Spleen (tissue), 11 donors: ENCODE results near the gene MRPL51. TPM values are rescaled to one million over a fixed set of nuclear protein-coding genes. Genes with fewer than 3 reads are reported as not detected.
"Not testable (repeated sequence)": the region's sequence is repeated elsewhere in the genome, so short reads cannot be mapped to it uniquely, and the experiment has no call there.

Experiments used
- DNase-seq: peaks from one replicate; pipeline ENCODE4 v3.0.0-alpha.2; 2020
- H3K27ac ChIP-seq, 8 donors: fragments of 200-600 bp; sonication (generic) in 7 of 8; 1 replicate in 4 of 8; 2 replicates in 4 of 8; pipeline versions ENCODE4 v1.5.0 to v1.8.0; 2016 to 2021; ENCODE audit warnings: inconsistent platforms in 4 of 8, mild to moderate bottlenecking in 4 of 8, moderate library complexity in 1 of 8
- H3K27me3 ChIP-seq, 7 donors: fragments of 200-600 bp; sonication (generic) in 6 of 7; replicated peaks in 1 of 7; 1 replicate in 4 of 7; 2 replicates in 3 of 7; pipeline versions ENCODE4 v1.5.0 to v1.8.0; 2016 to 2021; ENCODE audit warnings: inconsistent platforms in 3 of 7, mild to moderate bottlenecking in 1 of 7
- H3K36me3 ChIP-seq, 6 donors: fragments of 200-600 bp; sonication (generic) in 5 of 6; 1 replicate in 4 of 6; 2 replicates in 2 of 6; pipeline versions ENCODE4 v1.5.0 to v1.8.0; 2016 to 2021; ENCODE audit warnings: inconsistent platforms in 2 of 6
- H3K4me1 ChIP-seq, 6 donors: fragments of 200-600 bp; sonication (generic) in 5 of 6; 1 replicate in 3 of 6; 2 replicates in 3 of 6; pipeline versions ENCODE4 v1.5.0 to v1.8.0; 2016 to 2021; ENCODE audit warnings: inconsistent platforms in 3 of 6
- H3K4me3 ChIP-seq, 8 donors: fragments of 200-600 bp; sonication (generic) in 7 of 8; 1 replicate in 4 of 8; 2 replicates in 4 of 8; pipeline versions ENCODE4 v1.5.0 to v1.8.0; 2016 to 2021; ENCODE audit warnings: inconsistent platforms in 4 of 8, mild to moderate bottlenecking in 4 of 8, moderate library complexity in 2 of 8
- H3K9me3 ChIP-seq, 8 donors: fragments of 200-600 bp; sonication (generic) in 7 of 8; 1 replicate in 4 of 8; 2 replicates in 4 of 8; pipeline versions ENCODE4 v1.5.0 to v1.8.0; 2016 to 2021; ENCODE audit warnings: inconsistent platforms in 4 of 8
- POLR2A ChIP-seq, 3 donors: fragments of 450-650 bp; IDR thresholded peaks; one replicate each; pipeline ENCODE4 v1.5.1; 2017; ENCODE audit warnings: antibody characterized with exemption in 3 of 3, mild to moderate bottlenecking in 1 of 3
- POLR2AphosphoS5 ChIP-seq, 3 donors: sonication (generic); formaldehyde crosslinking; IDR thresholded peaks; one replicate each; pipeline ENCODE4 v1.5.1; 2017; ENCODE audit warnings: antibody characterized with exemption in 3 of 3
- WGBS, 5 donors: extraction: QIAGEN DNeasy Blood & Tissue Kit in 3 of 5; methylation state at CpG; one replicate each; pipeline versions ENCODE4 v1.1.5 to v1.1.7; 2013 to 2018; 5-methylcytosine and 5-hydroxymethylcytosine counted together
- intact Hi-C: fragments of 100-400 bp; cut with DNase I; formaldehyde crosslinking; loops from one replicate; pipeline ENCODE4 v1.15.0; 2023; ENCODE audit warnings: low total_unique reads
- polyA plus RNA-seq, 3 donors: library from polyadenylated mRNA; stranded (reverse); fragments of 200-250 nt; gene quantifications; one replicate each; pipeline ENCODE4 v1.2.1, GENCODE V29; 2013
- total RNA-seq, 7 donors: library from RNA; depleted of rRNA in 3 of 7; stranded (reverse); fragments of >200 nt in 3 of 7; fragmentation: NEBNext Ultra II Directional in 4 of 7; extraction: Animal tissue kit (Norgen Biotek cat#: 25700) in 4 of 7; gene quantifications; one replicate each; pipeline versions ENCODE4 v1.1.0 to v1.2.1, GENCODE V29; 2016 to 2021
- TF ChIP-seq, protein P1 (sequence below), 11 experiments: fragments of 200-600 bp in 7 of 11; fragments of 450-650 bp in 4 of 11; sonication (generic) in 4 of 11; IDR thresholded peaks in 8 of 11; conservative IDR thresholded peaks in 3 of 11; 1 replicate in 7 of 11; 2 replicates in 4 of 11; pipeline versions ENCODE4 v1.4.0 to v1.8.0; 2016 to 2021; ENCODE audit warnings: antibody characterized with exemption in 11 of 11, inconsistent platforms in 4 of 11, mild to moderate bottlenecking in 1 of 11
- donor health status: healthy with polysubstance abuse.
- donor health status: DM: no; HTN: no; CAD: no; lungs with moderate emphysema.
- donor health status: DM: no; HTN: no; CAD: no.
- donor health status: Bipolar disorder and iron deficiency.
- donor health status: healthy.
- donor health status: DM: no; HTN: no; CAD: no.
- donor health status: DM: yes; HTN: yes; CAD: no.

The MRPL51 gene
- total and polyA plus RNA-seq, 10 donors, result 34.0 to 137 (median 90.9) TPM

DNA sequence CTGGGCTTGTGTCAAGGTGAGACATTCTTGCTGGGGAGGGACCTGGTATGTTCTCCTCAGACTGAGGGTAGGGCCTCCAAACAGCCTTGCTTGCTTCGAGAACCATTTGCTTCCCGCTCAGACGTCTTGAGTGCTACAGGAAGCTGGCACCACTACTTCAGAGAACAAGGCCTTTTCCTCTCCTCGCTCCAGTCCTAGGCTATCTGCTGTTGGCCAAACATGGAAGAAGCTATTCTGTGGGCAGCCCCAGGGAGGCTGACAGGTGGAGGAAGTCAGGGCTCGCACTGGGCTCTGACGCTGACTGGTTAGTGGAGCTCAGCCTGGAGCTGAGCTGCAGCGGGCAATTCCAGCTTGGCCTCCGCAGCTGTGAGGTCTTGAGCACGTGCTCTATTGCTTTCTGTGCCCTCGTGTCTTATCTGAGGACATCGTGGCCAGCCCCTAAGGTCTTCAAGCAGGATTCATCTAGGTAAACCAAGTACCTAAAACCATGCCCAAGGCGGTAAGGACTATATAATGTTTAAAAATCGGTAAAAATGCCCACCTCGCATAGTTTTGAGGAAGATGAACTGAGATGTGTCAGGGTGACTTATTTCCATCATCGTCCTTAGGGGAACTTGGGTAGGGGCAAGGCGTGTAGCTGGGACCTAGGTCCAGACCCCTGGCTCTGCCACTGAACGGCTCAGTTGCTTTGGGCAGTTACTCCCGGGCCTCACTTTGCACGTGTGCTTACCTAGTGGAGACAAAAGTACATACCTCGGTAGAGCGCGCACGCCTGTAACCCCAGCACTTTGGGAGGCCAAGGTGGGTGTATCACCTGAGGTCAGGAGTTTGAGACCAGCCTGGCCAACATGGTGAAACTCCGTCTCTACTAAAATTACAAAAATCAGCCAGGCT, 45.6 kb upstream of the MRPL51 start:
- H3K36me3 ChIP-seq, result peaks cover 0 to 76% (median 31%) of the 10 kb centered on the region in 6 donors
- peaks cover 50 to 89% (median 81%) of the 10 kb centered on the region in 6 donors for H3K4me1 ChIP-seq
- peak overlapping the region in 7 of 8 donors; percentile 69 to 99 (median 98) for H3K27ac ChIP-seq
- WGBS, 5 donors, result 56 to 76% (median 64%) methylated on average over 24 of the region's 24 CpGs
- H3K9me3 ChIP-seq, result no peaks in the 10 kb centered on the region
- no peak for DNase-seq
- H3K27me3 ChIP-seq, result no peaks in the 10 kb centered on the region
- TF ChIP-seq POLR2AphosphoS5 (IDR thresholded peaks at IDR 0.05) (peak; percentile 5 to 63 (median 35)), POLR2A (IDR thresholded peaks at IDR 0.05) (no peak)
- TF ChIP-seq, protein P1, sequence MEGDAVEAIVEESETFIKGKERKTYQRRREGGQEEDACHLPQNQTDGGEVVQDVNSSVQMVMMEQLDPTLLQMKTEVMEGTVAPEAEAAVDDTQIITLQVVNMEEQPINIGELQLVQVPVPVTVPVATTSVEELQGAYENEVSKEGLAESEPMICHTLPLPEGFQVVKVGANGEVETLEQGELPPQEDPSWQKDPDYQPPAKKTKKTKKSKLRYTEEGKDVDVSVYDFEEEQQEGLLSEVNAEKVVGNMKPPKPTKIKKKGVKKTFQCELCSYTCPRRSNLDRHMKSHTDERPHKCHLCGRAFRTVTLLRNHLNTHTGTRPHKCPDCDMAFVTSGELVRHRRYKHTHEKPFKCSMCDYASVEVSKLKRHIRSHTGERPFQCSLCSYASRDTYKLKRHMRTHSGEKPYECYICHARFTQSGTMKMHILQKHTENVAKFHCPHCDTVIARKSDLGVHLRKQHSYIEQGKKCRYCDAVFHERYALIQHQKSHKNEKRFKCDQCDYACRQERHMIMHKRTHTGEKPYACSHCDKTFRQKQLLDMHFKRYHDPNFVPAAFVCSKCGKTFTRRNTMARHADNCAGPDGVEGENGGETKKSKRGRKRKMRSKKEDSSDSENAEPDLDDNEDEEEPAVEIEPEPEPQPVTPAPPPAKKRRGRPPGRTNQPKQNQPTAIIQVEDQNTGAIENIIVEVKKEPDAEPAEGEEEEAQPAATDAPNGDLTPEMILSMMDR (IDR thresholded peaks at IDR 0.05 in 8 of 11, conservative IDR thresholded peaks at IDR 0.05 in 3 of 11), result no peak
- peak overlapping the region in 1 of 8 donors; percentile 99 for H3K4me3 ChIP-seq
- intact Hi-C loops, result loop anchor here (5.0 kb wide), 1 partner anchor 116 kb away; no protein-coding TSS in a partner anchor

GRCh38 chr12:6537580-6538419, 44.7 kb upstream of the MRPL51 start:
- peaks cover 58 to 92% (median 86%) of the 10 kb centered on the region in 6 donors for H3K4me1 ChIP-seq
- peak; percentile 94 for DNase-seq
- WGBS, 5 donors, result 18 to 37% (median 25%) methylated on average over 14 to 17 of the region's 17 CpGs
- H3K36me3 ChIP-seq, result peaks cover 0 to 68% (median 31%) of the 10 kb centered on the region in 6 donors
- not testable (repeated sequence) for H3K9me3 ChIP-seq, H3K27me3 ChIP-seq
- TF ChIP-seq, protein P1 (IDR thresholded peaks at IDR 0.05 in 8 of 11, conservative IDR thresholded peaks at IDR 0.05 in 3 of 11), result peak; percentile 60 to 92 (median 87)
- TF ChIP-seq POLR2AphosphoS5 (IDR thresholded peaks at IDR 0.05), result peak; percentile 58 to 73 (median 72)
- H3K27ac ChIP-seq, result peak overlapping the region; percentile 69 to 99 (median 96)
- intact Hi-C loops, result loop anchor here (5.0 kb wide), 1 partner anchor 115 kb away; no protein-coding TSS in a partner anchor
- peak overlapping the region in 1 of 8 donors; percentile 99 for H3K4me3 ChIP-seq

- TF ChIP-seq POLR2A (IDR thresholded peaks at IDR 0.05), result no peak
- TF ChIP-seq POLR2AphosphoS5 (IDR thresholded peaks at IDR 0.05), result peak; percentile 7 to 49 (median 47)
- DNase-seq, result no peak
- Histone ChIP-seq H3K9me3 (no peaks in the 10 kb centered on the region), H3K4me3 (peak overlapping the region in 2 of 8 donors; percentile 6 to 99), H3K27me3 (no peaks in the 10 kb centered on the region), H3K27ac (peak overlapping the region; percentile 69 to 99 (median 96)), H3K36me3 (peaks cover 0 to 61% (median 31%) of the 10 kb centered on the region in 6 donors), H3K4me1 (peaks cover 66 to 92% (median 87%) of the 10 kb centered on the region in 6 donors)
- intact Hi-C loops, result loop anchor here (5.0 kb wide), 1 partner anchor 115 kb away; no protein-coding TSS in a partner anchor
- WGBS, 5 donors, result 45 to 75% (median 58%) methylated on average over 13 to 19 of the region's 19 CpGs
These were observed 44.0 kb upstream of the MRPL51 start for GRCh38 chr12:6536894-6537579.
